Measurements from ENCODE around the gene COL15A1.

Gene COL15A1

DNA sequence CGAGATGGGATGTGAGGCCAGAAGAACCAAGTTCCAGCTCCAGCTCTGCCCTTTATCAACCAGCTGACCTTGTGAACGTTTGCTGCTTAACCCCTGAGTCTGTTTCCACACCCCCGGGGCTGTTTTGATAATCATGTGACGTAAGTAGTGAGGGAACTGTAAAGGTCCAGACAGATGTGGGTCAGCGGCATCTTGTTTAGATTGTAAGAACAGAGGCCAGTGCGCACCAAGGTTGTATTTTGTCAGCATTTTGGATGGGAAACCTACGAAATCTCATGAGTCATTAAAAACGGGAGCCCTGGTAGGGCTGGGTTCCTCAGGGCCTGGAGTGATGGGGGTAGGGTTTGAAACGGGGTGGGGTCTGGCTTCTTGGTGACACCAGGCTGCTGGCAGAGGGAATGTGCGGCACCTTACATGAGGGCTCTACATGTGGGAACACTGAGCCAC is 13.8 kb upstream of the COL15A1 start:
- no peaks in the 10 kb centered on the region for H3K9me3 ChIP-seq (replicated peaks; ENCODE audit: insufficient read depth, low read length)
- no peak overlapping the region for H3K4me2 ChIP-seq (ENCODE audit: low read depth, low read length)
- TF ChIP-seq EZH2 (optimal IDR thresholded peaks at IDR 0.05; ENCODE audit: low read depth, low read length) = no peak
- TF ChIP-seq, protein P1, sequence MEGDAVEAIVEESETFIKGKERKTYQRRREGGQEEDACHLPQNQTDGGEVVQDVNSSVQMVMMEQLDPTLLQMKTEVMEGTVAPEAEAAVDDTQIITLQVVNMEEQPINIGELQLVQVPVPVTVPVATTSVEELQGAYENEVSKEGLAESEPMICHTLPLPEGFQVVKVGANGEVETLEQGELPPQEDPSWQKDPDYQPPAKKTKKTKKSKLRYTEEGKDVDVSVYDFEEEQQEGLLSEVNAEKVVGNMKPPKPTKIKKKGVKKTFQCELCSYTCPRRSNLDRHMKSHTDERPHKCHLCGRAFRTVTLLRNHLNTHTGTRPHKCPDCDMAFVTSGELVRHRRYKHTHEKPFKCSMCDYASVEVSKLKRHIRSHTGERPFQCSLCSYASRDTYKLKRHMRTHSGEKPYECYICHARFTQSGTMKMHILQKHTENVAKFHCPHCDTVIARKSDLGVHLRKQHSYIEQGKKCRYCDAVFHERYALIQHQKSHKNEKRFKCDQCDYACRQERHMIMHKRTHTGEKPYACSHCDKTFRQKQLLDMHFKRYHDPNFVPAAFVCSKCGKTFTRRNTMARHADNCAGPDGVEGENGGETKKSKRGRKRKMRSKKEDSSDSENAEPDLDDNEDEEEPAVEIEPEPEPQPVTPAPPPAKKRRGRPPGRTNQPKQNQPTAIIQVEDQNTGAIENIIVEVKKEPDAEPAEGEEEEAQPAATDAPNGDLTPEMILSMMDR (IDR thresholded peaks at IDR 0.05; ENCODE audit: low read length) = no peak
- TF ChIP-seq EZH2phosphoT487 (IDR thresholded peaks at IDR 0.05; ENCODE audit: low read length) = no peak
- no peaks in the 10 kb centered on the region for H3K27me3 ChIP-seq (replicated peaks; ENCODE audit: insufficient read depth, low read length)
- H3K4me1 ChIP-seq (ENCODE audit: low read length) = 0 out of 2 replicates have a peak, but pooled peaks cover 4% of the 10 kb centered on the region
- H3K36me3 ChIP-seq (replicated peaks; ENCODE audit: insufficient read depth, low read length) = no peaks in the 10 kb centered on the region
- no peak overlapping the region for H3K9ac ChIP-seq (ENCODE audit: low read length)
- no peaks in the 10 kb centered on the region for H3K9me2 ChIP-seq (replicated peaks; ENCODE audit: insufficient read depth, low read length)
- H3K4me3 ChIP-seq (ENCODE audit: low read length) = no peak overlapping the region
- H2AFZ ChIP-seq (ENCODE audit: low read length) = no peak overlapping the region
- no peaks in the 10 kb centered on the region for H4K20me1 ChIP-seq (ENCODE audit: insufficient read depth, low read length)
- no peak overlapping the region for H3K27ac ChIP-seq (ENCODE audit: low read length)
- H3K79me2 ChIP-seq (ENCODE audit: low read length) = no peaks in the 10 kb centered on the region
- no peak for DNase-seq
- H3F3A ChIP-seq (ENCODE audit: insufficient read depth, low read length) = no peaks in the 10 kb centered on the region

DNA sequence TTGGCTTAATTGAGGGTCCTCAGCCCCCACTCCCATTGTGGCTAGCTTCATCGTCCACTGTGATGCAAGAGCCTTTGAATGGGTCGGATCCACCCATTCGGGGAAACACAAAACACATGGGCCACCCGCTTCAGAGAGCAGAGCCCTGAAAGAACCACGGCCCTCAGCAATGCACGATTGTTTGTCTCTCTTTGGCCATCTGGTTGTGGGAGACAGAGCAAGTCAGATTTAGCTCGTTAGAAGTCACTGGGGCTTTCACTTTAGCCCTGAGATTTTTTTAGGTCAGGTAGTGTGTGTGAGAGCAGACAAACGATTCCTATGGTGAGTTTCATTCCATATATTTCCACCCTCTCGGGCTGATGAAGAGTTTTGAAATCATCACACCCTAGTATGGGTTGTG is 12.9 kb upstream of the COL15A1 start:
- H3K4me3 ChIP-seq (ENCODE audit: low read length) = 0 out of 2 replicates have a peak overlapping the region, but pooled peaks have one; percentile 0
- no peak overlapping the region for H2AFZ ChIP-seq (ENCODE audit: low read length)
- H3K27me3 ChIP-seq (replicated peaks; ENCODE audit: insufficient read depth, low read length) = no peaks in the 10 kb centered on the region
- no peaks in the 10 kb centered on the region for H4K20me1 ChIP-seq (ENCODE audit: insufficient read depth, low read length)
- H3K79me2 ChIP-seq (ENCODE audit: low read length) = no peaks in the 10 kb centered on the region
- H3K4me1 ChIP-seq (ENCODE audit: low read length) = 0 out of 2 replicates have a peak, but pooled peaks cover 4% of the 10 kb centered on the region
- no peaks in the 10 kb centered on the region for H3K9me2 ChIP-seq (replicated peaks; ENCODE audit: insufficient read depth, low read length)
- peak; percentile 58 for DNase-seq
- H3K27ac ChIP-seq (ENCODE audit: low read length) = peak overlapping the region; percentile 4; the same call in 1 of the 2 replicates
- TF ChIP-seq EZH2 (optimal IDR thresholded peaks at IDR 0.05; ENCODE audit: low read depth, low read length) (no peak), EZH2phosphoT487 (IDR thresholded peaks at IDR 0.05; ENCODE audit: low read length) (no peak)
- TF ChIP-seq, protein P1 (IDR thresholded peaks at IDR 0.05; ENCODE audit: low read length) = no peak
- H3F3A ChIP-seq (ENCODE audit: insufficient read depth, low read length) = no peaks in the 10 kb centered on the region
- H3K9ac ChIP-seq (ENCODE audit: low read length) = no peak overlapping the region
- no peaks in the 10 kb centered on the region for H3K36me3 ChIP-seq (replicated peaks; ENCODE audit: insufficient read depth, low read length)
- no peaks in the 10 kb centered on the region for H3K9me3 ChIP-seq (replicated peaks; ENCODE audit: insufficient read depth, low read length)
- peak overlapping the region; percentile 42; the same call in 1 of the 2 replicates for H3K4me2 ChIP-seq (ENCODE audit: low read depth, low read length)

DNA sequence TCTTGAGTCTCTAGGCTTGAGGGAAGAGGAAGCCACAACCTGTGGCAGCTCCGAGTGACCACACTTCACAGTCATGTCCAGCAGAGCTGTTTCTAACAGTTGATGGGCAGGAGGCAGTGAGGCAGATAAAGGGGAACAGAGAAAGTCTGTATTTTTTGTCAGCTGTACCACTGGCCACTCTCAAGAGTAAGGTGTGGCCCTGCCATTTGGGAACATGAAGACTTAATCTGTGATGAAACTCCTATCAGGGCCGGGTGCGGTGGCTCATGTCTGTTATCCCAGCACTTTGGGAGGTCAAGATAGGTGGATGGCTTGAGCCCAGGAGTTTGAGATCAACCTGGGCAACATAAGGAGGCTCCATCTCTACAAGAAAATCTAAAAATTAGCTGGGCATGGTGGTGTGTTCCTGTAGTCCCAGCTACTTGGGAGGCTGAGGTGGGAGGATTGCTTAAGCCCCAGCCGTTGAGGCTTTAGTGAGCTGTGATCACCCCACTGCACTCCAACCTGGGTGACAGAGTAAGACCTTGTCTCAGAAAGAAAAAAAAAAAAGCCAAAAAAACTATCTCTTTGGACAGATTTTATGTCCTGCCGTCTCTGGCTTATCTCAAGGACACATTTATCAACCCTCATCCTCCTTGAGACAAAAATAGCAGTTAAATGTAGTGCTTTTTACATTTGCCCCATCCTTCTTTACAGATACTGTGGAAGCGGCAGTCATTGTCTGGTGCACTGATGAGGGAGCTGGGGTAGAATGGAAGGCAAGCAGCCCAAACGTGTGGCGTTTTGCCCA is 11.9 kb upstream of the COL15A1 start:
- Histone ChIP-seq H3K4me3 (ENCODE audit: low read length) (no peak overlapping the region), H3K27me3 (replicated peaks; ENCODE audit: insufficient read depth, low read length) (no peaks in the 10 kb centered on the region), H3K9me3 (replicated peaks; ENCODE audit: insufficient read depth, low read length) (no peaks in the 10 kb centered on the region), H3F3A (ENCODE audit: insufficient read depth, low read length) (no peaks in the 10 kb centered on the region), H3K9me2 (replicated peaks; ENCODE audit: insufficient read depth, low read length) (no peaks in the 10 kb centered on the region), H3K4me1 (ENCODE audit: low read length) (0 out of 2 replicates have a peak, but pooled peaks cover 4% of the 10 kb centered on the region), H4K20me1 (ENCODE audit: insufficient read depth, low read length) (no peaks in the 10 kb centered on the region), H3K36me3 (replicated peaks; ENCODE audit: insufficient read depth, low read length) (no peaks in the 10 kb centered on the region), H2AFZ (ENCODE audit: low read length) (no peak overlapping the region), H3K9ac (ENCODE audit: low read length) (no peak overlapping the region), H3K79me2 (ENCODE audit: low read length) (no peaks in the 10 kb centered on the region), H3K4me2 (ENCODE audit: low read depth, low read length) (no peak overlapping the region), H3K27ac (ENCODE audit: low read length) (no peak overlapping the region)
- TF ChIP-seq EZH2 (optimal IDR thresholded peaks at IDR 0.05; ENCODE audit: low read depth, low read length) (no peak), EZH2phosphoT487 (IDR thresholded peaks at IDR 0.05; ENCODE audit: low read length) (no peak)
- TF ChIP-seq, protein P1 (IDR thresholded peaks at IDR 0.05; ENCODE audit: low read length) = no peak
- DNase-seq = no peak
